ENCODE data around the gene FAM163A. TPM values are rescaled to one million over a fixed set of nuclear protein-coding genes. Genes with fewer than 3 reads are reported as not detected.
"Not testable (repeated sequence)": the region's sequence is repeated elsewhere in the genome, so short reads cannot be mapped to it uniquely, and the experiment has no call there.

Gene FAM163A
- total and polyA plus RNA-seq, 12 donors: 0.34 to 7.0 (median 2.6) TPM; not detected in 4

- intact Hi-C loops (cut with DNase I): no loop called here
- no peak for DNase-seq
- Histone ChIP-seq H3K36me3 (replicated peaks in 1 of 2) (no peaks in the 10 kb centered on the region), H3K27me3 (no peaks in the 10 kb centered on the region), H3K27ac (no peak overlapping the region), H3K4me3 (no peak overlapping the region), H3K4me1 (replicated peaks in 1 of 2) (peaks cover 0 to 4% of the 10 kb centered on the region in 2 donors), H3K9me3 (replicated peaks in 1 of 3) (no peaks in the 10 kb centered on the region)
- 95 to 98% (median 95%) methylated on average over 6 of the region's 6 CpGs for WGBS, 4 donors
- TF ChIP-seq, protein P1, sequence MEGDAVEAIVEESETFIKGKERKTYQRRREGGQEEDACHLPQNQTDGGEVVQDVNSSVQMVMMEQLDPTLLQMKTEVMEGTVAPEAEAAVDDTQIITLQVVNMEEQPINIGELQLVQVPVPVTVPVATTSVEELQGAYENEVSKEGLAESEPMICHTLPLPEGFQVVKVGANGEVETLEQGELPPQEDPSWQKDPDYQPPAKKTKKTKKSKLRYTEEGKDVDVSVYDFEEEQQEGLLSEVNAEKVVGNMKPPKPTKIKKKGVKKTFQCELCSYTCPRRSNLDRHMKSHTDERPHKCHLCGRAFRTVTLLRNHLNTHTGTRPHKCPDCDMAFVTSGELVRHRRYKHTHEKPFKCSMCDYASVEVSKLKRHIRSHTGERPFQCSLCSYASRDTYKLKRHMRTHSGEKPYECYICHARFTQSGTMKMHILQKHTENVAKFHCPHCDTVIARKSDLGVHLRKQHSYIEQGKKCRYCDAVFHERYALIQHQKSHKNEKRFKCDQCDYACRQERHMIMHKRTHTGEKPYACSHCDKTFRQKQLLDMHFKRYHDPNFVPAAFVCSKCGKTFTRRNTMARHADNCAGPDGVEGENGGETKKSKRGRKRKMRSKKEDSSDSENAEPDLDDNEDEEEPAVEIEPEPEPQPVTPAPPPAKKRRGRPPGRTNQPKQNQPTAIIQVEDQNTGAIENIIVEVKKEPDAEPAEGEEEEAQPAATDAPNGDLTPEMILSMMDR (IDR thresholded peaks at IDR 0.05): no peak
- no peak for TF ChIP-seq POLR2A (IDR thresholded peaks at IDR 0.05)
Measured at GRCh38 chr1:179798864-179799516, 55.9 kb downstream of the FAM163A start.

GRCh38 chr1:179800481-179800880 is 57.4 kb downstream of the FAM163A start:
- no peak overlapping the region for H3K4me3 ChIP-seq
- no peak for DNase-seq
- no peaks in the 10 kb centered on the region for H3K9me3 ChIP-seq (replicated peaks in 1 of 3)
- no peaks in the 10 kb centered on the region for H3K36me3 ChIP-seq (replicated peaks in 1 of 2)
- H3K27me3 ChIP-seq: no peaks in the 10 kb centered on the region
- H3K27ac ChIP-seq: no peak overlapping the region
- TF ChIP-seq, protein P1 (IDR thresholded peaks at IDR 0.05): no peak
- no peak for TF ChIP-seq POLR2A (IDR thresholded peaks at IDR 0.05)
- 84 to 91% (median 85%) methylated on average over 4 of the region's 4 CpGs for WGBS, 4 donors
- no peaks in the 10 kb centered on the region for H3K4me1 ChIP-seq (replicated peaks in 1 of 2)
- intact Hi-C loops (cut with DNase I): no loop called here

DNA sequence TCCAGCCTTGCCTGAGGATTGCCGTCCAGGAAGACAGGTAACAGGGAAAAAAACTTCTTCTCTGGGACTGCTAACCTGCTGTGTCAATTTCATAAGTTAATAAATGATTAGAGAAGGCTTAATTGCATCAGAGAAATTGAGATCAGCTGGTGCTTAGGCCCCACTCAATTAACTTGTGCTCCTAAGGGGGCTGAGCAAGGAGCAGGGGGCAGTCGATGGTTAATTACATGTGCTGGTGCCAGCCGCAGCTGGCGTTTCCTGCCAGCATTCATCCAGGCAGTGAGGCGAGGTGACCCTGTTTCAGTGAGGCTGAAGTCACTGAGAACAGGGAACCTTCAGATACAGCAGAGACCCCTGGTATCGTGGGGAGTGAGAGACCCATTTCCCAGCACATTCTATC is 60.0 kb downstream of the FAM163A start:
- TF ChIP-seq, protein P1 (IDR thresholded peaks at IDR 0.05): no peak
- no peak for TF ChIP-seq POLR2A (IDR thresholded peaks at IDR 0.05)
- no peaks in the 10 kb centered on the region for H3K4me1 ChIP-seq (replicated peaks in 1 of 2)
- intact Hi-C loops (cut with DNase I): no loop called here
- H3K36me3 ChIP-seq (replicated peaks in 1 of 2): no peaks in the 10 kb centered on the region
- DNase-seq: no peak
- H3K4me3 ChIP-seq: no peak overlapping the region
- no peaks in the 10 kb centered on the region for H3K9me3 ChIP-seq (replicated peaks in 1 of 3)
- H3K27ac ChIP-seq: no peak overlapping the region
- WGBS, 4 donors: 61 to 74% (median 67%) methylated on average over 6 of the region's 6 CpGs
- no peaks in the 10 kb centered on the region for H3K27me3 ChIP-seq

GRCh38 chr1:179803918-179804317 is 60.8 kb downstream of the FAM163A start:
- Histone ChIP-seq H3K27ac (no peak overlapping the region), H3K27me3 (no peaks in the 10 kb centered on the region), H3K9me3 (replicated peaks in 1 of 3) (no peaks in the 10 kb centered on the region), H3K4me3 (no peak overlapping the region), H3K4me1 (replicated peaks in 1 of 2) (no peaks in the 10 kb centered on the region), H3K36me3 (replicated peaks in 1 of 2) (no peaks in the 10 kb centered on the region)
- no peak for DNase-seq
- intact Hi-C loops (cut with DNase I): no loop called here
- TF ChIP-seq, protein P1 (IDR thresholded peaks at IDR 0.05): no peak
- TF ChIP-seq POLR2A (IDR thresholded peaks at IDR 0.05): no peak
- WGBS, 4 donors: 69 to 93% (median 78%) methylated on average over 1 of the region's 1 CpG; no CpG with 5 or more reads in 1 of the 4 donors

DNA sequence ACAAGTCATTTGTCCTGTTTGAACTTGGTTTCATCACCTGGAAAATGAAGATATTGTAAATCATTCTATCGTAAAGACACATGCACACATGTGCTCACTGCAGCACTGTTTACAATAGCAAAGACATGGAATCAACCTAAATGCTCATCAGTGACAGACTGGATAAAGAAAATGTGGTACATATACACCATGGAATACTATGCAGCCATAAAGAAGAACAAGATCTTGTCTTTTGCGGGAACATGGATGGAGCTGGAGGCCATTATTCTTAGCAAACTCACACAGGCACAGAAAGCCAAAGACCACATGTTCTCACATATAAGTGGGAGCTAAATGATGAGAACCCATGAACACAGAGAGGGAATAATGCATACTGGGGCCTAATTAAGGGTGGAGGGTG is 61.3 kb downstream of the FAM163A start:
- WGBS, 4 donors: 93 to 96% (median 95%) methylated on average over 2 of the region's 2 CpGs
- H3K27me3 ChIP-seq; H3K9me3 ChIP-seq (replicated peaks in 1 of 3); H3K4me1 ChIP-seq (replicated peaks in 1 of 2); DNase-seq; H3K27ac ChIP-seq; H3K36me3 ChIP-seq (replicated peaks in 1 of 2); H3K4me3 ChIP-seq; intact Hi-C loops (cut with DNase I): not testable (repeated sequence)

All from adrenal gland (tissue), 12 donors.